Measurements from ENCODE around the gene PROCA1.

The PROCA1 gene

DNA sequence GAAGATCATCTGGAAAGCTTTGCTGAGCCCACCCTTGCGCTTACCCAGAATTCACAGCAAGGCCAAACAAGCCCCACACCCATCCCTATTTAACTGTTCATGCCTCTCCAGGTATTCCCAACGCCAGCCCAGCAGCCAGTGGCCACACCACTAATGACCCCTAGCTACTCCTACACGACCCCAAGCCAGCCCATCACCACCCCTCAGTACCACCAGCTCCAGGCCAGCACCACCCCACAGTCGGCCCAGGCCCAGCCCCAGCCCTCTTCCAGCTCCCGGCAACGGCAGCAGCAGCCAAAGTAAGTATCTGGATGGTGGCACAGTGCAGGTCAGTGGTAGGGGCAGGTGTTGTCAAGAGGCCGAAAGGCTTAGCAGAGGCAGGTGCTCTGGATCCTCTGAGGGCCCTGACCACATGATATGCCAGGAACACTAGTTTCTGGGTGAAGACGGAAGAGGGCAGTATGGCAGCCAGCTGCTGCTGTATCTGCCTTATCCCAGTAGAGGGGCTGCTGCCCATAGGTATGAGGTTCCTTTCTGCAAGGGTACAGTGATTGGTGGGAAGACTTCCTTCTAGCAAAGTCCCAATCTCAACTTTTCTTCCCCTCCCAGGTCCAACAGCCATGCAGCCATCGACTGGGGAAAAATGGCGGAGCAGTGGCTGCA, 10.7 kb downstream of the PROCA1 start:
- Histone ChIP-seq H3K9ac (ENCODE audit: low read depth, low read length) (no peak overlapping the region), H3K4me1 (ENCODE audit: insufficient read depth, low read length) (no peaks in the 10 kb centered on the region; the same call in 1 of the 2 replicates), H3K9me3 (ENCODE audit: control insufficient read depth, insufficient read depth, low read length) (no peaks in the 10 kb centered on the region), H3K36me3 (ENCODE audit: insufficient read depth, low read length) (peaks cover 42% of the 10 kb centered on the region)

DNA sequence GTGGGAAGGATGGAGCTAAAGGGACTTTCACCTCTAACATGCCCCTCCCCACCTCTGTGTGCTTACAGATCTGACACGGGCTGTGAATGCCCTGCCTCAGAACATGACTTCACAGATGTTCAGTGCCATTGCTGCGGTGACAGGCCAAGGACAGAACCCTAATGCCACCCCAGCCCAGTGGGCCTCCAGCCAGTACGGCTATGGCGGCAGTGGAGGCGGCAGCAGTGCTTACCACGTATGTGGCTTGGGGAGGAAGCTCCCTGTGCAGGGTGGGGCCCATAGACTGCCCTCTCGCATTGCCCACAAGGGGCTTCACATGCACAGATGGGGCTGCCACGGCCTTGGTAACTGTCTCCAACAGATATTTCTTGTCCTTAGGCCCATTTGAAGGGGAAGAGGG, 11.4 kb downstream of the PROCA1 start:
- Histone ChIP-seq H3K9me3 (ENCODE audit: control insufficient read depth, insufficient read depth, low read length) (no peaks in the 10 kb centered on the region), H3K4me1 (ENCODE audit: insufficient read depth, low read length) (no peaks in the 10 kb centered on the region; the same call in 1 of the 2 replicates), H3K9ac (ENCODE audit: low read depth, low read length) (no peak overlapping the region), H3K36me3 (ENCODE audit: insufficient read depth, low read length) (peaks cover 42% of the 10 kb centered on the region)

DNA sequence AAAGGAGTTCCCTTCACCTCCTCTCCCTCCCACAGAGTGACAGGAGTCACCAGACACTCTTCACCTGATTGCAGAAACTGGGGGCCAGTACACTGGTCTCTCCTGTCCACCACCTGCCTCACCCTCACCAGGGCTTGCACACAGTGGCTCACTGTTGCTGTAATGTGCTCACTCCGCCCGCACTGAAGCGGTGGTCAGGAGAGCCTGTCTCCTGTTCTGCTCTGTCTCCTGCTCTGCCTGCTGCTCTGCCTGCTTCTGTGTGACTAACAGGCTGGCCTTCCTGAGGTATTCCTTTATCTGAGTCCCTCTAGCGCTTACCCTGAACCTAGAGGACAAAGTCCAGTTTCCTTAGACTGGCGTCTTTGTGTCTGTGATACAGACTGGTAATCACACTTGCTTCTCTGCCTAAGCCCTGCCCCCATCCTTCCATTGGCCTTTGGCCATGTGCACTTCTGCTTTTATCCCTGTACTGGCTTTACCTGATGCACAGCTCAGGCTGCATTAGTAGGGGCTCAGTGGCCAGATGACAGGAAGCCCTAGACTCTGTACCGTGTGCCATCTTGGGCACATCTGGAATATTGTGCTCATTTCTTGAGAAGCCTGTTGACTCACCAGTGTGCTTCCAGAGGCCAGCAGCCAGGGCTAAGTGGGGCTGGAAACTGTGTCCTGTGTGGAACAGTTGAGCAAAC, 13.3 kb downstream of the PROCA1 start:
- Histone ChIP-seq H3K4me1 (ENCODE audit: insufficient read depth, low read length) (no peaks in the 10 kb centered on the region), H3K9ac (ENCODE audit: low read depth, low read length) (no peak overlapping the region), H3K36me3 (ENCODE audit: insufficient read depth, low read length) (peaks cover 46% of the 10 kb centered on the region), H3K9me3 (ENCODE audit: control insufficient read depth, insufficient read depth, low read length) (no peaks in the 10 kb centered on the region)

DNA sequence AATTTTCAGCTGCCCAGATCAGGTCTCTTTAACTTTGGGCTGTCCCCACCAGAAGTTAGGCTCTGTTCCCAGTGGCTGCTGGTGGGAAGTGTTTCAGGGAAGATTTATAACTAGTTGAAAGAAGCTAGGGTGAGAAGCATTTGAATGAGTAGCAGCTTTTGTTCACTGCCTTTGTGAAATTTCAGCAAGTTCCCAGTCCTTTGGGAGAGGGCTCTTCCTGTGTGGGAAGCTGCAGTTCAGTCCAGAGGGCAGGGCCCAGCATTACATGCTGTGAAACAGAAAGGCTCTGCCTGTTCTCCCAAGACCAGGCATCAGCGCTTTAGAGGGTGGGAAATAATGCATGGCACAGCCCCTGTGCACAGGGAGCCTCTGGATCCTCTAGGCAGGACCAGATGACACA, 17.8 kb downstream of the PROCA1 start:
- Histone ChIP-seq H3K9ac (ENCODE audit: low read depth, low read length) (no peak overlapping the region), H3K36me3 (ENCODE audit: insufficient read depth, low read length) (peaks cover 46% of the 10 kb centered on the region), H3K9me3 (ENCODE audit: control insufficient read depth, insufficient read depth, low read length) (no peaks in the 10 kb centered on the region), H3K4me1 (ENCODE audit: insufficient read depth, low read length) (no peaks in the 10 kb centered on the region)

DNA sequence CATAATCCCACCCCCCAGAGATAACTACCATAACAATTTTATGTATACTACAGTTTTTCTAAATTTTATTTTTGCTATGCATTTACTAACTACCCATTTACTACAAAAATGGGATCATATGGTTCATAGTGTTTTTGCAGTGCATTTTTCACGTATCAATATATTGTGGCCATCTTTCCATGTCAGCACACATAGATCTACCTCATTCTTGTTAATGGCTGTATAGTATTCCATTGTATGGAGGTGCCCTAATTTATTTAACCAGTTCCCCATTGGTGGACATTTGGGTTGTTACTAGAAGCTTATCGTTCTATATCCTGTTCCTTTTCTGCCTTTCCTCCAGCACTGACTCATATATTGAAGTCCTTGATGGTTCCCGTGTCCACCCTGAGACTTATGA, 22.7 kb downstream of the PROCA1 start:
- Histone ChIP-seq H3K36me3 (ENCODE audit: insufficient read depth, low read length) (peaks cover 59% of the 10 kb centered on the region), H3K9me3 (ENCODE audit: control insufficient read depth, insufficient read depth, low read length) (no peaks in the 10 kb centered on the region), H3K4me1 (ENCODE audit: insufficient read depth, low read length) (no peaks in the 10 kb centered on the region), H3K9ac (ENCODE audit: low read depth, low read length) (no peak overlapping the region)

DNA sequence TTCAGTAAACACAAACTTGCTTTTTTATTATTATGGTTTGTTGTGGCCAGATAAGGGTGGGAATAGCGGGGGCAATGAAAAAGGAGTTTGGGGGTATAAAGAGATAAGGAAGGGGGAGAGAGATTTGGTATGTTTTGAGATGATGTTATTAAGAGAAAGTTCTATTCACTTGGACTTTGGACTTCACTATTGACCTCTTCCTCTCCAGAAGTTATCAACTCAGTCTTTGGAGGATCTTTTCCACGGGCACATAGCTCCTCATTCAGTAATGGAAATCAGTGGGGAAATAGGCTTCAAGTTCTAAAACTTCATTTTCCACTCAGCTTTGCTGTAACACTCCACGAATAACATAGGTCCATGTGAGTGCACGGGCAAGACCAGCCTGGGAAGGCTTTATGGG, 23.2 kb downstream of the PROCA1 start:
- H3K9ac ChIP-seq (ENCODE audit: low read depth, low read length): no peak overlapping the region
- no peaks in the 10 kb centered on the region for H3K9me3 ChIP-seq (ENCODE audit: control insufficient read depth, insufficient read depth, low read length)
- no peaks in the 10 kb centered on the region for H3K4me1 ChIP-seq (ENCODE audit: insufficient read depth, low read length)
- H3K36me3 ChIP-seq (ENCODE audit: insufficient read depth, low read length): peaks cover 57% of the 10 kb centered on the region

DNA sequence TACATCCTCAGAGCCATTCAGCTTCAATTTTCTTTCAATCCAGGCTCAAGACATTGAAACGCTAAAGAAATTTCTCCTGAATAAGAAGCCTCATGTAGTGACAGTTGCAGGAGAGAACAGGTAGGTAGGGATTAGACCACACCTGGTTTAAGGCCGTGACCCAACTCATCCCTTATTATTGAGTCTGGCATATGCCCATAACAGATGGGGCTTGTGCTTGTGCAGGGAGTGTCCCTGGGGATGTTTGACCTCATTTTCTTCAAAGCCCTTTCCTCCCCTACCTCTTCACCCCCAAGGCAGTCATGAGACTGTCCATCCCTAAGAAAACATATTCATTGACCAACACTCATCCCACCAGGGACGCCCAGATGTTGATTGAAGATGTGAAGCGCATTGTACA, 25.4 kb downstream of the PROCA1 start:
- Histone ChIP-seq H3K4me1 (ENCODE audit: insufficient read depth, low read length) (no peaks in the 10 kb centered on the region), H3K36me3 (ENCODE audit: insufficient read depth, low read length) (peaks cover 70% of the 10 kb centered on the region), H3K9me3 (ENCODE audit: control insufficient read depth, insufficient read depth, low read length) (no peaks in the 10 kb centered on the region), H3K9ac (ENCODE audit: low read depth, low read length) (no peak overlapping the region)

DNA sequence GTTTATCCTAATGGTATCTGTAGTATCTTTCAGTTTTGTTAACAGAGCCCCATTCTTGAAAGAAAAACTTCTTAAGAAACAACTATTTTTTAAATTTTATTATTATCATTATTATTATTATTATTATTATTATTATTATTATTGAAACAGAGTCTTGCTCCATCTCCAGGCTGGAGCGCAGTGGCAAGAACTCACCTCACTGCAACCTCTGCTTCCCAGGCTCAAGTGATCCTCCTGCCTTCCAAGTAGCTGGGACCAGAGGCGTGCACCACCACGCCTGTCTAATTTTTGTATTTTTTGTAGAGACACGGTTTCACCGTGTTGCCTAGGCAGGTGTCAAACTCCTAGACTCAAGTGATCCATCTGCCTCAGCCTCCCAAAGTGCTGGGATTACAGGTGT, 26.3 kb downstream of the PROCA1 start:
- Histone ChIP-seq H3K9me3 (ENCODE audit: control insufficient read depth, insufficient read depth, low read length) (no peaks in the 10 kb centered on the region), H3K36me3 (ENCODE audit: insufficient read depth, low read length) (peaks cover 72% of the 10 kb centered on the region), H3K9ac (ENCODE audit: low read depth, low read length) (no peak overlapping the region), H3K4me1 (ENCODE audit: insufficient read depth, low read length) (no peaks in the 10 kb centered on the region)

DNA sequence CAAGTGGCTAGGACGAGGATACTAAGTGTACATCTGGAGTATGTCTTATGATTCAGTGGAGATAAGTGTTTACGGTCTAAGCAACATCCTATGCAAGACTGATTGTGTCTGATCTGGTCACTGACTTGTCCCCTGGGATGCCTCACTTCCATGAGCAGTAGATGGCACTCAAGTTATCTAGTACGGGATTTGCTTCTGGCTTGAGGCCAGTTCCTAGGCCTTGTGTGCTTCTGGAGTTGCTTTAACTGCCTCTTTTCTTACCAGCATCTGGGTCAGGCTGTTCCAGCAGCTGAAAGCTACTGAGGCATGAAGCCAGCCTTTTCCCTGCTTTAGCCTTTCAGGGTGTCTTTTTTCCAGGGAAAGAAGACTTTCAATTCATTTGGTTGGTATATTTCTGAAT, 26.7 kb downstream of the PROCA1 start:
- Histone ChIP-seq H3K4me1 (ENCODE audit: insufficient read depth, low read length) (no peaks in the 10 kb centered on the region), H3K9me3 (ENCODE audit: control insufficient read depth, insufficient read depth, low read length) (no peaks in the 10 kb centered on the region), H3K36me3 (ENCODE audit: insufficient read depth, low read length) (peaks cover 70% of the 10 kb centered on the region), H3K9ac (ENCODE audit: low read depth, low read length) (no peak overlapping the region)

DNA sequence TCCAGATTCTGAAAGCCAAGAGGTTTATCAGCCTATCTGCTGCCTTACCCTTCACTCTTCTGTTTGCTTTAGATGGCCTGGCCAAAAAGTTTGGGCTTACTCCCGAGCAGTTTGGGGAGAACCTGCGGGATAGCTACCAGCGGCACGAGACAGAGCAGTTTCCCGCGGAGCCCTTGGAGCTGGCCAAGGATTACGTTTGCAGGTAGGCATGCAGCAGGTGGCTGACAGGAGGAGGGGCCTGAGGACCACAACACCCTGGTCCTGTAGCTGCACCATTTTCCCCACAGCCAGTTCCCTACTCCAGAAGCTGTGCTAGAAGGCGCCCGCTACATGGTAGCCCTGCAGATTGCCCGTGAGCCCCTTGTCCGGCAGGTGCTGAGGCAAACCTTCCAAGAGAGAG, 29.0 kb downstream of the PROCA1 start:
- H3K9ac ChIP-seq (ENCODE audit: low read depth, low read length): no peak overlapping the region
- peaks cover 63% of the 10 kb centered on the region for H3K36me3 ChIP-seq (ENCODE audit: insufficient read depth, low read length)
- no peaks in the 10 kb centered on the region for H3K4me1 ChIP-seq (ENCODE audit: insufficient read depth, low read length)
- no peaks in the 10 kb centered on the region for H3K9me3 ChIP-seq (ENCODE audit: control insufficient read depth, insufficient read depth, low read length)

DNA sequence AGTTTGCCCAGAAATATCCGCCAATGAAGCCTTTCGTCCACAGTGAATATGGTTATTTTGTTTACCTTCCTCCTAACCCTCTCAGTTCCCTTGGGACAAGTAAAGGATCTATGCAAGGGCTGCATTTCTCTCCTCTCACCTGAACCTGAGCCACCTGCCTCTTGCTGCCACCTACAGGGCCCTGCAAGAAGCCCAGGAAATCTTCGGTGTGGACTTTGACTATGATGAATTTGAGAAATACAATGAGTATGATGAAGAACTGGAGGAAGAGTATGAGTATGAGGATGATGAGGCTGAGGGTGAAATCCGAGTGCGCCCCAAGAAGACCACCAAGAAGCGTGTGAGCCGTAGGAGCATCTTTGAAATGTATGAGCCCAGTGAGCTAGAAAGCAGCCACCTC, 35.7 kb downstream of the PROCA1 start:
- H3K9me3 ChIP-seq (ENCODE audit: control insufficient read depth, insufficient read depth, low read length): no peaks in the 10 kb centered on the region
- no peaks in the 10 kb centered on the region for H3K4me1 ChIP-seq (ENCODE audit: insufficient read depth, low read length)
- H3K36me3 ChIP-seq (ENCODE audit: insufficient read depth, low read length): peaks cover 55% of the 10 kb centered on the region
- H3K9ac ChIP-seq (ENCODE audit: low read depth, low read length): no peak overlapping the region

DNA sequence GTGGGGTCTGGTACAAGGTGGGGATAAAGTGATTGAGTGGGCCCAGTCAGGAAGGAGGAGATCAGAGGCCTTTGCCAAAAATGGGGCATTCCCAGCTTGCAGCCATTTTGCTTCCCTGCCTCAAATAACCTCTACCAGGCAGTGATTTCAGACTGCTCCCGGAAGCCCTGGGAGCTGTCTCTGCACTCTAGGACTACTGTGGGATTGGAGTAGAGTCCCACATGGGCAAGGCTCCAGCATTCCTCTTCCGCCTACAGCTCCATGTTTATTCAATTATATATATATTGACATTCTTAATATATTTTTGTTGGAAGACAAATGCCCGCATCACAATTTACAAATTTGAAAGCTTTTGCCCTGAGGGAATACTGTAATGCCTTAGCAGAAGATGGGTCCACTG, 36.2 kb downstream of the PROCA1 start:
- Histone ChIP-seq H3K9ac (ENCODE audit: low read depth, low read length) (no peak overlapping the region), H3K4me1 (ENCODE audit: insufficient read depth, low read length) (no peaks in the 10 kb centered on the region), H3K36me3 (ENCODE audit: insufficient read depth, low read length) (peaks cover 54% of the 10 kb centered on the region), H3K9me3 (ENCODE audit: control insufficient read depth, insufficient read depth, low read length) (no peaks in the 10 kb centered on the region)

DNA sequence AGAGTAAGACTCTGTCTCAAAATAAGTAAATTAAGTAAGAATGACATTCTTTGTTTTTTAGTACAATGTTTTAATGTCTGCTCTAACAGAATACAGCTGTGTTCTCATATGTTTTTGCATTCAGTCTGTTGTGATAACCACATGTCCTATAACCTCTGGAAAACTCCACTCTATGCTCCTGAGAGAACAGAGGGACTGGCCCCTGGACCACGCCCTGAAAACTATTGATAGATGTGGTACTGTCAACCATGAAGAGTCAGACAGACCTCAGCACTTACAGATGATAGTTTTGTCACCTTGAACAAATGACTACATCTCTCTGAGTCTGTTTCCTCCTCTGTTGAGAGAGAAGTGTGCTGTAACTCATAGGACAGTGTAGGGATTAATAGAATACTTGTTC, 41.8 kb downstream of the PROCA1 start:
- H3K9me3 ChIP-seq (ENCODE audit: control insufficient read depth, insufficient read depth, low read length): no peaks in the 10 kb centered on the region
- H3K36me3 ChIP-seq (ENCODE audit: insufficient read depth, low read length): peaks cover 34% of the 10 kb centered on the region
- no peaks in the 10 kb centered on the region for H3K4me1 ChIP-seq (ENCODE audit: insufficient read depth, low read length)
- no peak overlapping the region for H3K9ac ChIP-seq (ENCODE audit: low read depth, low read length)

DNA sequence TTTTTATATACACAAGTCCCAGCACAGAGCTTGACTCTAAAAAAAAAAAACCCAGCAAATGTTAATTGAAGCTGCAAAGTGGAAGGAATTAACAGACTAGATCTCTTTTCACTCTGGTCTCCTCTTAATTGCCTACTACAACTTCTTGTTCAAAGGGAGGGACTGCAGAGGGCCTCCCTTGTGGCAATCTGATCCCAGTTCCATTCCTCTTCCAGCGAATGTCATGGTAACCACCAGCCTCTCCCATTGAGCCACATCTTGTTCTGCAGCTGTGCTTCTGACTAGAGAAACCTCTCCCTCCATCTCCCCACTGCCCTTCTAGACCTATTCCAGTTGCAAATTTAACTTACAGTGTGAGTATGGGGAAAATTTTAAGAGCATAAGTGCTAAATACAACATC, 43.8 kb downstream of the PROCA1 start:
- Histone ChIP-seq H3K9ac (ENCODE audit: low read depth, low read length) (no peak overlapping the region), H3K4me1 (ENCODE audit: insufficient read depth, low read length) (peaks cover 6% of the 10 kb centered on the region), H3K36me3 (ENCODE audit: insufficient read depth, low read length) (peaks cover 21% of the 10 kb centered on the region), H3K9me3 (ENCODE audit: control insufficient read depth, insufficient read depth, low read length) (no peaks in the 10 kb centered on the region)

DNA sequence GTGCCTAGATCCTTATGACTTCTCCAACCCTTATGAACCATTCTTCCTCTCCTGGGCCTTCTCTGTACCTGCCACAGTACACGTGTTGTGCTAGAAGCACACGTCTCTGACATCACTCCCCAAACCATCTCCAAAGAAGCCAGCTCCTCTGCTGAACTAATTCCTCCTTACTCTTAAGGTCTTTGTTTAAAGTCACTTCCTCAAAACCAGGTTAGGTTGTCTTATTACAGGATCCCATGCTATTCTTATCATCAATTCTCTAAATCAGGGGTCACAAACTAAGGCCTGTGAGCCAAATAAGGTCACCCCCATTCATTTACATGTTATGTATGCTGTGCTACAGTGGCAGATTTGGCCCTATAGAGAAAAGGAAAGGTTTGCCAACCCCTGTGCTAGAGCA, 45.7 kb downstream of the PROCA1 start:
- H3K36me3 ChIP-seq (ENCODE audit: insufficient read depth, low read length): peaks cover 15% of the 10 kb centered on the region
- peaks cover 6% of the 10 kb centered on the region for H3K4me1 ChIP-seq (ENCODE audit: insufficient read depth, low read length)
- H3K9ac ChIP-seq (ENCODE audit: low read depth, low read length): no peak overlapping the region
- H3K9me3 ChIP-seq (ENCODE audit: control insufficient read depth, insufficient read depth, low read length): no peaks in the 10 kb centered on the region; the same call in 1 of the 2 replicates

Measured in ES-I3 (cell line).